Measurements from ENCODE around the gene GALK1. TPM values are rescaled to one million over a fixed set of nuclear protein-coding genes. Genes with fewer than 3 reads are reported as not detected.
"Not testable (repeated sequence)": the region's sequence is repeated elsewhere in the genome, so short reads cannot be mapped to it uniquely, and the experiment has no call there.

GALK1 gene
- 25.0 TPM for polyA plus RNA-seq (ENCODE audit: insufficient read length)
- long read RNA-seq, donor 1, transcript GALK1-205 (8 exons, 1,866 nt): major isoform, 11 of 13 reads
- long read RNA-seq, donor 1, partial matches to known transcripts: 0 of 13 reads
- long read RNA-seq, donor 1, other reads (novel, unspliced or antisense): 0 of 13 reads
- long read RNA-seq, donor 2, transcript GALK1-205 (8 exons, 1,866 nt): major isoform, 15 of 19 reads
- long read RNA-seq, donor 2, partial matches to known transcripts: 0 of 19 reads
- long read RNA-seq, donor 2, other reads (novel, unspliced or antisense): 0 of 19 reads
- long read RNA-seq, donor 3, transcript GALK1-205 (8 exons, 1,866 nt): major isoform, 10 of 14 reads
- long read RNA-seq, donor 3, partial matches to known transcripts: 0 of 14 reads
- long read RNA-seq, donor 3, other reads (novel, unspliced or antisense): 0 of 14 reads
- long read RNA-seq, donor 4, partial matches to known transcripts: 0 of 2 reads
- long read RNA-seq, donor 4, other reads (novel, unspliced or antisense): 0 of 2 reads
- long read RNA-seq, donor 5, transcript GALK1-205 (8 exons, 1,866 nt): major isoform, 34 of 38 reads
- long read RNA-seq, donor 5, partial matches to known transcripts: 0 of 38 reads
- long read RNA-seq, donor 5, other reads (novel, unspliced or antisense): 0 of 38 reads
- long read RNA-seq, donor 6, transcript GALK1-205 (8 exons, 1,866 nt): major isoform, 18 of 25 reads
- long read RNA-seq, donor 6, partial matches to known transcripts: 5 of 25 reads
- long read RNA-seq, donor 6, other reads (novel, unspliced or antisense): 0 of 25 reads
- long read RNA-seq, donor 7, transcript GALK1-205 (8 exons, 1,866 nt): major isoform, 20 of 25 reads
- long read RNA-seq, donor 7, partial matches to known transcripts: 0 of 25 reads
- long read RNA-seq, donor 7, other reads (novel, unspliced or antisense): 0 of 25 reads
- long read RNA-seq, donor 8, transcript GALK1-205 (8 exons, 1,866 nt): major isoform, 9 of 11 reads
- long read RNA-seq, donor 8, partial matches to known transcripts: 0 of 11 reads
- long read RNA-seq, donor 8, other reads (novel, unspliced or antisense): 0 of 11 reads

DNA sequence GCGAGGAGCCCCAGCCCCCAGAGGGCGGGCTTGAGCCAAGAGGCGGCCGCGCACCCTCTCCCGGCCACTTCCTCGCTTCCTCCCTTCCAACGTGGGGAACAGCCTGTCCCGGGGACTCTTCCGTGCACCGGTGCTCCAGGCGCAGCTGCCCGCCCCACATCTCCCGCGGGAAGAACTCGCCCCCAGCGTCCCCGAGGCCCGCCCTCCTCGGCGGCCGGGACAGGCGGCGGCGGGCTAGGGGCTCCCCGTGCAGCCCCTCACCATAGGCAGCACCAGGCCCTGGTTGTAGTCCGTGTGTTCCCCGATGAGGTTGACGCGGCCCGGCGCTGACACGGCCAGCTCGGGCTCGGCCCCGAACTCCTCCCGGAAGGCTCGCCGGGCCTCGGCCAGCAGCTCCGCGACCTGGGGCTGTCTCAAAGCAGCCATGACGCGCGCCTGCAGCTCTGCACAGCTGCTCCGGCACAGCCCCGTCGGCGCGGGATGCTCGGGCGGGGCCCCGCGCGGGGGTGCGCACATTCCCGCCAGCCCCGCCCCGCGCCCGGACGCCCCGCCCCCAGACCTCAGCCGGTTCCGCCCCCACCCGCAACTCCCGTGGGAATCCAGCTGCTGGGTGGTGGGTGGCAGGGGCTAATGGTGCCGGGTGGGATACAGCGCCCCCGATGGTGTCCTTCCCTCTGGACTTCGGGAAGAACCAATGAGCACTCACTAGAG is at the start of gene GALK1:
Gene GALK1 (minus strand): TSS at position 482 of the 711 bp plus-strand sequence. CDS start 56 bp downstream, at position 426.
- DNase-seq: no peak

DNA sequence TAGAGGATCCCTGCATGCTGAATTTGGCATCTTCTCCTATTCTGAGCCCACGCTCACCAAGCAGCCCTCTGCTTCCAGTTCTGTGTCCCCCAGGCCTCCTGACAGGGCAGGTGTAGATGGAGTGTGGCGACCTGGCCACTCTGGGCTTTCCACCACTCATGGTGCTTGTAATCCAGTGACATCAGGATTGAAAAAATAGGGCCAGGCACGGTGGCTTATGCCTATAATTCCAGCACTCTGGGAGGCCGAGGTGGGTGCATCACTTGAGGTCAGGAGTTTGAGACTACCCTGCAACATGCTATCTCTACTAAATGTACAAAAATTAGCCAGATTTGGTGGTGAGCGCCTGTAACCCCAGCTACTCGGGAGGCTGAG is 49.0 kb upstream of the GALK1 start:
- DNase-seq: no peak

DNA sequence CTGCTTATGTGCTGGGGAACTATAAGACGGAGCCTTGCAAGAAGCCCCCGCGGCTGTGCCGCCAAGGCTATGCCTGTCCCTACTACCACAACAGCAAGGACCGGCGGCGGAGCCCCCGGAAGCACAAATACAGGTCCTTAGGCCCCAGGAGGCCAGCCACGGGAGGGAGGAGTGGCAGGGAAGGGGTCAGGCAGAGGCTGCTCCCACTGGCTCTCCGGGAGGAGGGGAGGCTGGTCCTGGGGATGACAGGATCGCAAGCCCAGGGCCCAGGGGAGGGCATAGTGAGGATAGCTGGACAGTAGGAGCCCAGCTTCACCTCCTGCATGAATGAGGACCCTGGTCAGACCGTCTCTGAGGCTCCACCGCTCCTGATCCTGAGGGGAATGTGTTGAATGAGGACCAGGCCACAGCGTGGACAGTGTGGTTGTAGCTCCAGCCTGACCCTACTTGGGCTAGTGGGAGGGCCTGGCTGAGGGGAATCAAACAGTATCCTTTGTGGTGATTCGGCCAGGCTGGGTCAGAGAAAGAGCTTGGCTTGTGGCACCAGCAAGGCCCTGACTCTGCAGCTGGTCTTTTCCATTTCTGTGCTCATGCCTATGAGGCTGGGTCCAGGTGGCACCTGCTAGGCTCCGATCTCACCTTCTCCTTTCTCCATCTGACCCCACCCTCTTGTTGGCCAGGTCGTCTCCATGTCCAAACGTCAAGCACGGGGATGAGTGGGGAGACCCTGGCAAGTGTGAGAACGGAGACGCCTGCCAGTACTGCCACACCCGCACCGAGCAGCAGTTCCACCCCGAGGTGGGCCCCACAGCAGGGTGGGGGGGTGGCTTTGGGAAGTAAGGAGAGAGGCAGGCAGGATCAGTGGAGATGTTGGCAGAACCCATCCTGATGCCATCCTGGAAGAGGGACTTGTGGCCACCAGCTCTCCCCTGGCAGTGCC is 48.4 kb upstream of the GALK1 start:
- DNase-seq: no peak

DNA sequence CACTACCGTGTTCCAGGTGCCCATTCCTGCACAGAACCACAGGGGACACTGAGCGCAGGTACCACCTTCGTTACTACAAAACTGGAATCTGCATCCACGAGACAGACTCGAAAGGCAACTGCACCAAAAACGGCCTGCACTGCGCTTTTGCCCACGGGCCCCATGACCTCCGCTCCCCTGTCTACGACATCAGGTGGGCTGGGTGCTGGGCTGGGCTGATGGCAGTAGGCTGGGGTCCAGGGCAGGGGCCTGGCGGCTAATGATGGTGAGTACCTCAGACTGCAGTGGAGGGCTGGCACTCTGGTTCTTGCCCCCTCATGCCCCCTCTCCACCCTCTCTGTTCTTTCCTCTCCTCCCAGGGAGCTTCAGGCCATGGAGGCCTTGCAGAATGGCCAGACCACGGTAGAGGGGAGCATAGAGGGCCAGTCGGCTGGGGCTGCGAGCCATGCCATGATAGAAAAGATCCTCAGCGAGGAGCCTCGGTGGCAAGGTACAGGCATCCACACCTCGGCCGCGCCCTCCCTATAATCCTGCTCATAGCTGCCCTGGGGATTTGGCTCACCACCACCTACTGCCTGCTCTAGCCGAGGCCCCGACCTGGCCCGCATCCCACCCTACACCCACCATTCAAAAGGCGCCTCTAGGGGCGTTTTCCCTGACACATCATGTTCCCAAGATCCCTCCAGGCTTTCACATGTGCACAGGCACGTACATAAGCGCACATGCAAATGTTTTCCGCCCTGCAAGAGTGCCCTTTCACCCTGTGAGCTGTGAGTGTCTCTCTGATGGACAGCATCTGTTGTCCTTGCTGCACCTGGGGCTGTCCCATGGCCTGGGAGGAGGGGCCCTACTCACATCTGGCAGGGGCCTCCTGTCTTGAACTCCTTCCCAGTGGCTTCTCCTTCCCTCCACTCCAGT is 47.4 kb upstream of the GALK1 start:
- DNase-seq: no peak

DNA sequence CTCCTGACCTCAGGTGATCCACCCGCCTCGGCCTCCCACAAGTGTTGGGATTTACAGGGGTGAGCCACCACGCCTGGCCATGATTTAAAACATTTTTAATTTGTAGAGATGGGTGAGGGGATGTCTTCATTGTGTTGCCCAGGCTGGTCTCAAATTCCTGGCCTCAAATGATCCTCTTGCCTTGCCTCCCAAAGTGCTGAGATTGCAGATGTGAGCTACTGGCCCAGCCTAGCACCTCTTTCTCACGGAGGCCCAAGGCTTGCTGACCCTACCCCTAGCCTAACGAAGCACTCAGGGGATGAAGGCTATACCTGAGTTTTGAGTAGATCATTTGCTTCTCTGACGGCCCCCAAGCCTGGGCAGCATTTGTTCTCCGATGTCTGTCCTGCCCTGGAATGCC is 46.2 kb upstream of the GALK1 start:
- no peak for DNase-seq

DNA sequence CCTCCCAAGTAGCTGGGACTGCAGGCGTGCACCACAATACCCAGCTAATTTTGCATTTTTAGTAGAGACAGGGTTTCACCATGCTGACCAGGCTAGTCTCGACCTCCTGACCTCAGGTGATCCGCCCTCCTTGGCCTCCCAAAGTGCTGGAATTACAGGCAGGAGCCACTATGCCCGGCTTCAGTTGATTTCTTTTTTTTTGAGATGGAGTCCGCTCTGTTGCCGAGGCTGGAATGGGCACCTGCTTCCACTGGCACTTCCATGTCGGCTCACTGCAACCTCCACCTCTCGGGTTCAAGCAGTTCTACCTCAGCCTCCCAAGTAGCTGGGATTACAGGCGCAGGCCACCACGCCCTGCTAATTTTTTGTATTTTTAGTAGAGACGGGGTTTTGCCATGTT is 45.8 kb upstream of the GALK1 start:
- DNase-seq: not testable (repeated sequence)

DNA sequence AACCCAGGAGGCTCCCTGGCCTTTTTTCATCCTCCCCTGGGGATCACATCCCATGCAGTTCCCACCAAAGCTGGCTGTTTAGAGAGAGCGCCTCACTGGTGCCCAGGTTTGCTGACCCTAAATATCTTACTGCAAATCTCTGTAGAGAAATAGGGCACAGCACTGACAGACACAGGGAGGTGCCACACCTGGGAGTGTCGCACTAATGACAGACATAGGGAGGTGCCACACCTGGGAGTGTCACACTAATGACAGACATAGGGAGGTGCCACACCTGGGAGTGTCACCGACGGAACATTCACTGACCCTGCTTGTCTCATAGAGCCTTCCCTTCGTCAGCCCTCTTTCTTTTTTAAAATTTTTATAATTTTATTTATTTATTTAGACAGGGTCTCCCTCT is 45.2 kb upstream of the GALK1 start:
- DNase-seq: no peak

DNA sequence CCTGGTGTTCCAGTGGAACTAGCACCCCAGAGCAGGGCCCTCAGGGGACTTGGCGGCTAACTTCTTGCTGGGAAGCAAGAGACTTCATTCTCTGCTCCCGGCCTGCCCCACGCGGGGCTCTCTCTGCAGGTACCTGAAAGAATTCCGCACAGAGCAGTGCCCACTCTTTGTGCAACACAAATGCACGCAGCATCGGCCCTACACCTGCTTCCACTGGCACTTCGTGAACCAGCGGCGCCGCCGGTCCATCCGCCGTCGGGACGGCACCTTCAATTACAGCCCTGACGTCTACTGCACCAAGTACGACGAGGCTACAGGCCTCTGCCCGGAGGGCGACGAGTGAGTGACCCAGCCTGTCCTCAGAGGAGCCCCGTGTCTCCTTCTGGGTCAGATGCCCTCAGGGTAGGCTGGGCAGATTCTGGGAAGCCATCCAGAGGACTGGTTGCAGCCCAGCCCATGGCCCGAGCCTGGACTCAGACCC is 44.7 kb upstream of the GALK1 start:
- no peak for DNase-seq

DNA sequence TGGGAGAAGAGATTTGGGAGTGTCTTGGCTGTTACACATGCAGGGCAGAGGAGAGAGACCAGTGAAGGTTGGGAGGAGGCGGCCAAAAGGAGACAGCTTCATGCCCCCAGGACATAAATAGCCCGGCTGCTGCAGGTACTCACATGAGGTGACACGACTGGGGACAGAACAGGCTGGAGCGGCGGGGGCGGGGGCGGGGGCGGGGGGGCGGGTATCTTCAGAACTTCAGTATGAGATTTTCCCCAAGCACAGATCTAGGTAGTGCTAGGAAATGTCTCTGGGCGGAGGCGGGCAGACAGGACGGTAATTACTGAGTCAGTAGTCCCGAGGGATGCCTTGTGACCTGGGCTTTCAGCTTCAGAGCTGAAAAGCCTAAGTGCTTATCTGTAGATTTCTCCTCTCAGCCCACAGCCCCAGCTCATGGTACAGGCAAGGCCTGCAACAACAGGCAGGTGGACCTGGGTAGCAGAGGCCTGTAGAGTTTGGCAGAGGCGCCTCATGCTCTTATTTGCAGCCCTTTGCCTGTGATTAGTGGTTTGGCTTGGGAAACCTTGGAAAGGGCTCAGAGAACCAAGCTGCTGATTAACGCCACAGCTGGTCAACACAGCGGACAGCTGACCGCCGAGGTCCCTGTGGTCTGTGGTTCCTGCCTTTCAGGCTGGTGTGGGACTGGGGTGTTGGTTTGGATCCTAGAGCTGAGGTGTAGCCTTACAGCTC is 44.1 kb upstream of the GALK1 start:
- DNase-seq: no peak

DNA sequence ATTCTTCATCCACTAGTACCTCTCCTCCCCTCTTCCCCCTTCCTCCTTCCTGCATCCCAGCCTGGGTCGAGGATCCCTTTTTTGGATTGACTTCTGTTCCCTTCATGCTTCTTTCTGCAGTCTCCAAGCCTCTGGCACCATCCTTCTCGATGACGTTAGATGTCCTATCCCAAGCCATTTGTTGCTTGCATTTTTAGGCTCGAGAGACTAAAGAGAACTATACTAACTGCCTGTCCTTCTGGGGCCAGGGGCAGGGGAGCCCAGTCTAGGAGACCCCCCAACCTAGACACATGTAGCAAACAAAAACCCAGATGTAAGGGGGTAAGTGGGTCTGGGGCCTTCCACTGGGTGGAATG is 43.5 kb upstream of the GALK1 start:
- DNase-seq: no peak

DNA sequence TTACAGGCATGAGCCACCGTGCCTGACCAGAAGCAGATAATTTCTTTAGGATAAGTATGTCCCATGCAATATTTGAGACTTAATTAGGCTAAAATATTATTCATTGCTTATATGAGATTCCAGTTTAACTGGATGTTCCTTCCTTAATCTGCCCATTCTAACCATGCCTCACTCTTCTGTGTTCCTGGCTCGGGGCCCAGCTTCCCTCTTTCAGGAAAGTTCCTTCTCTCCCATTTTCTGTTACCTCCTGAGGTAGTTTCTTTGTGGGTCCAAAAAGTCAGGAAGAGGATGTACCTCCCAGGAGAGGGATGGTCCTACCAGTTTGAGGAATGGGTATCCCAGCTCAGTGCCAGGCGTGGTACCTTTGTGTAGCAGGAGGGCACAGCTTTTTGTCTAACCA is 42.9 kb upstream of the GALK1 start:
- DNase-seq: no peak

DNA sequence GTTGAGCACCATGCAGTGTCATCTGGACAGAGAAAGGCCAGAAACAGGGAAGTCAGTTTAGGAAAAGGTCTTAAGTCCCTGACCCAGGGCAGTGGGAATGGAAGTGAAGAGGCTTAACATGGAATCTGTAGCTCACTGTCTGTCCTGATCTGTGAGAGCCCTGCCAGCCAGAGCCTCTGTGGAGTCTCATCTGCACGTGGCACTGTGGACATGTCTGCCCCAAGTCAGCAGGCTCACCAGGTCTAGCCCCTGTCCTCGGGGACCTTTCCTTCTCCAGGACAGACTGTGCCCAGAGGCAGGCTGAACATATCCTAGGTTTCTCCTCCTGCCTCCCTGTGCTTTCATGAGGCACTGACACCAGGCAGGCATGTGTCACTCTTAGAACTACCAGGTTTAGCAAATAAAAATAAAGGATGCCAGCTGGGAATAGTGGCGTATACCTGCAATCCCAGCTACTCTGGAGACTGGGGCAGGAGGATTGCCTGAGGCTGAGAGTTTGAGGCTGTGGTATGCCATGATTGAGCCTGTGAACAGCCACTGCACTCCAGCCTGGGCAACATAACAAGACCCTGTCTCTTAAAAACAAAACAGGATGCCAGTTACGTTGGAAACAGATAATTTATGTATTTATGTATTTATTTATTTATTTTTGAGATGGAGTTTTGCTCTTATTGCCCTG is 42.0 kb upstream of the GALK1 start:
- no peak for DNase-seq

DNA sequence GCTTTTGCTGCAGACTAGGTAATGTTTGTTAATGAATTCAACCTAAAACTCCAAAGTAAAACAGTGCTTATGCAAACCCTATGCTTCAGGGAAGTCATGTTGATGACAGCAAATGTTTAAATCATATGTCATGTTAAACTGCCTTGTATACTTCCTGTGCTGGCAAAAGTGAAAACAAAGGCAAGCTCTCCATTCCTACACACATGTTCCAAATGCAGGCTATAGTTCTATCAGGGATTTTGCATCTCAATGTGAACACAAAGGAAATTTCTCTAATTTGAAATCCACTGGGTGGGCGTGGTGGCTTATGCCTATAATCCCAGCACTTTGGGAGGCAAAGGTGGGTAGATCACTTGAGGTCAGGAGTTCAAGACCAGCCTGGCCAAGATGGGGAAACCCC is 38.9 kb upstream of the GALK1 start:
- DNase-seq: no peak

DNA sequence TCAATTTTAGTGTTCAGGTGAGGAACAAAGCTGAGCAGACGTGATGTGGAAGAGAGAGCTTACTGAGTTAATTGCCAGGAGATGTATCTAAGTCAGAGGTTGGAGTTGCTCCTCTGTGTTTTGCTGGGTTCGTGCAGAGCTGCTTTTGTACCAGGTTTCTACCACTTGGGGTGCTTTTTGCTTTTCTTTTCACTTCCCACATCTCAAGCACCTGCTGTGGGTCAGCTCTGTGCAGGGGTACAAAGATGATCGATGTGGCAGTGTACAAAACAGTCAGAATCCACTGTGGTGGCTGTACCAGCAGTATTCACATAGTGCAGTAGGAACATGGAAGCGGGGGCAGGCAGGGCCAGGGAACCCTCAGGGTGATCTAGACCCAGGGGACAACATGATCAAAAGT is 34.4 kb upstream of the GALK1 start:
- no peak for DNase-seq

DNA sequence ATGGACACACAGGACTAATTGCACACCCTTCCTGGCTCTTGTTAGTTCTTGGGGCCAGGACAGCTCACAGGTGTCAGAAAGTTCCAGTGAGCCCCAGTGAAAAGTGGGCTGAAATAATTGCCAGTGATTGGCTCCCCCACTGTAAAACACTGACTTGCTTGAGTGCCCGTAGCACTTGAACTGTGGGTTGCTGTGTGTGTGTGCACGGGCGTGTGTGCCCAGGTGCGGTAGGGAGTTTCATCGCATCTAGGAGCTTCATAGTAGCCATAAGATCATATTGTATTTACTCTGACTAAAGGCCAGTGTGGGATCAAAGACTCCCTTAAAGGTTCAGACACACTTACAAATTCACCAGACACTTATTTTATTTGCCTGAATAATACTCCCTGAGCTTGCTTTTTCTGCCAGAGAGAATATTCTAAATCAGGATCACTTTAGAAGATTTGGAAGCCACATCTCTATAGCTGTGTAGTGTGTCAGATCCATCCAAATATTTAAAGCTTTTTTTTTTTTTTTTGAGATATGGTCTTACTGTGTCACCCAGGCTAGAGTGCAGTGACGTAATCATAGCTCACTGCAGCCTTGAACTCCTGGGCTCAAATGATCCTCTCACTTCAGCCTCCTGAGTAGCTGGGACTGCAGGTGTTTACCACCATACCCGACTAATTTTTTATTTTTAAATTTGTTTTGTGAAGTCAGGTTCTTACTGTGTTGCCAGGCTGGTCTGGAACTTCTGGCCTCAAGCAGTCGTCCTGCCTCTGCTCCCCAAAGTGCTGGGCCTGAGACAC is 31.0 kb upstream of the GALK1 start:
- no peak for DNase-seq

DNA sequence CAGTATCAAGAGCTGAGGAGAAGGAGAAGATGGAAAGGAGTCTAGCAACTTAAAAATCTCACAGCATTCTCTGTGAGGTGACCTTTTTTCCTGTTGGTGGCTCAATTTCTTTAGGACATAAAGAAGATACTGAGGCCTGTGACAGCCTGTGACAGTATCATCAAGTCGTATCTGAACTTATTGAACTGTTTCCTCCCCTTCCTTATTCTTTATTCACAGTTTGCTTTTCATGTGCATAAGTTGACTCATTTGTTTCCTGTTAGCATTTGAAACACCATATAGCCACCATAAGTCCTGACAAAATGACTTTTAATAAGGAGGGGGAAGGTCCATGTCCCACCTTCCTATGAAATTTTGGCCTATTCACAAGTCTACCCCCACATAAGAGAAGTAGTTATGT is 28.5 kb upstream of the GALK1 start:
- DNase-seq: no peak

DNA sequence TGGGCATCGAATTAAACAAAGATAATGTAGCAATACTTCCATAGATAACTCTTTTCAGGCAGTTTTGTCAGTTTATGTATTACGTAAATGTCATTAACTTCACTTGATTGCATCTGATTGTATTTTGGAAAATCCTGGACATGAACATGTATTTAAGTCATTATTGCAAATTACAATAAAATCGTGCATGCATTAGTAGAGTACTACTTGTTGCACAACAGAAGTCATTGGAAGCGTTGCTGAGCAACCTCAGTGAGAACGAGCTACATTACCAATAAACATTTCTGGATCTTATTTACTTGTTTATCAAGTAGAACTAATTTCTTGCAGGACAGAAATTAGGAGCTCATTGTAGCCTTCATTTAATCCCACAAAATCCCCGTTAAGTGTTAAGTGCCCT is 26.3 kb upstream of the GALK1 start:
- DNase-seq: no peak

All from left kidney (tissue), 8 donors.